Measurements from ENCODE around the gene AHI1.

Gene AHI1

DNA sequence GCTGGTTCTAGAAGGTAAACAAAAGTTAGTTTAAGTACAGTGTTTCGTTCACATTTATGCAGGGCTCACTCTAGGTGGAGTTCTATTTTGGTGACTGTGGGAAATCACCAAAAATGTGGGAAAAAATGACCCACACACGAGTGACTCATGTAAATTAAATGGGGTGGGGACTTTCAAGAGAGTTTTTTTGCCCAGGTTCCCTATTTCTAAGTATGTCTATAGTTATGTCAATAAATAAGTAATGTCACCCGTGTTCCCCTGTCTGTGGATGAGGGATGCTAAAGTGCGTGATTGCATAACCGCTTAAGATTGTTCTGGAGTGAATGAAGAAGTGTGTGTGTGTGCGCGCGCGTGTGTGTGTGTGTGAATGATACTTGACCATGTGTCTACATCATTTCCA lies 247.3 kb downstream of the AHI1 start:
- TF ChIP-seq, protein P1, sequence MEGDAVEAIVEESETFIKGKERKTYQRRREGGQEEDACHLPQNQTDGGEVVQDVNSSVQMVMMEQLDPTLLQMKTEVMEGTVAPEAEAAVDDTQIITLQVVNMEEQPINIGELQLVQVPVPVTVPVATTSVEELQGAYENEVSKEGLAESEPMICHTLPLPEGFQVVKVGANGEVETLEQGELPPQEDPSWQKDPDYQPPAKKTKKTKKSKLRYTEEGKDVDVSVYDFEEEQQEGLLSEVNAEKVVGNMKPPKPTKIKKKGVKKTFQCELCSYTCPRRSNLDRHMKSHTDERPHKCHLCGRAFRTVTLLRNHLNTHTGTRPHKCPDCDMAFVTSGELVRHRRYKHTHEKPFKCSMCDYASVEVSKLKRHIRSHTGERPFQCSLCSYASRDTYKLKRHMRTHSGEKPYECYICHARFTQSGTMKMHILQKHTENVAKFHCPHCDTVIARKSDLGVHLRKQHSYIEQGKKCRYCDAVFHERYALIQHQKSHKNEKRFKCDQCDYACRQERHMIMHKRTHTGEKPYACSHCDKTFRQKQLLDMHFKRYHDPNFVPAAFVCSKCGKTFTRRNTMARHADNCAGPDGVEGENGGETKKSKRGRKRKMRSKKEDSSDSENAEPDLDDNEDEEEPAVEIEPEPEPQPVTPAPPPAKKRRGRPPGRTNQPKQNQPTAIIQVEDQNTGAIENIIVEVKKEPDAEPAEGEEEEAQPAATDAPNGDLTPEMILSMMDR (IDR thresholded peaks at IDR 0.05), result no peak

DNA sequence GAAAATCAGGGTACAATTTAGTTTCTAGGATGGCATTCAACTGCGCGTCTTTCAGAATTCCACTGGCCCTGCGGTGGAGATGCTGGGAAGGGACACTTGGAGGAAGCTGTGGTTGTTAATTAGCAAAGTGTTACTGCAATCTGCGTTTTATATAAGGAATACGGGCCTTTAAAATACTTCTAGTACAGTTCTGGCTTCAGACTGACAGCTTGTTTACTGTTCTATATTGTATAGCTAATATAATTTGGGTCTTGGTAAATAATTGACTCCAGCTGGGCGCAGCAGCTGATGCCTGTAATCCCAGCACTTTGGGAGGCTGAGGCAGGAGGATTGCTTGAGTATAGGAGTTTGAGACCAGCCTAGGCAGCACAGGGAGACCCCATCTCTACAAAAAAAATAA lies 252.7 kb downstream of the AHI1 start:
- TF ChIP-seq, protein P1 (IDR thresholded peaks at IDR 0.05), result no peak

DNA sequence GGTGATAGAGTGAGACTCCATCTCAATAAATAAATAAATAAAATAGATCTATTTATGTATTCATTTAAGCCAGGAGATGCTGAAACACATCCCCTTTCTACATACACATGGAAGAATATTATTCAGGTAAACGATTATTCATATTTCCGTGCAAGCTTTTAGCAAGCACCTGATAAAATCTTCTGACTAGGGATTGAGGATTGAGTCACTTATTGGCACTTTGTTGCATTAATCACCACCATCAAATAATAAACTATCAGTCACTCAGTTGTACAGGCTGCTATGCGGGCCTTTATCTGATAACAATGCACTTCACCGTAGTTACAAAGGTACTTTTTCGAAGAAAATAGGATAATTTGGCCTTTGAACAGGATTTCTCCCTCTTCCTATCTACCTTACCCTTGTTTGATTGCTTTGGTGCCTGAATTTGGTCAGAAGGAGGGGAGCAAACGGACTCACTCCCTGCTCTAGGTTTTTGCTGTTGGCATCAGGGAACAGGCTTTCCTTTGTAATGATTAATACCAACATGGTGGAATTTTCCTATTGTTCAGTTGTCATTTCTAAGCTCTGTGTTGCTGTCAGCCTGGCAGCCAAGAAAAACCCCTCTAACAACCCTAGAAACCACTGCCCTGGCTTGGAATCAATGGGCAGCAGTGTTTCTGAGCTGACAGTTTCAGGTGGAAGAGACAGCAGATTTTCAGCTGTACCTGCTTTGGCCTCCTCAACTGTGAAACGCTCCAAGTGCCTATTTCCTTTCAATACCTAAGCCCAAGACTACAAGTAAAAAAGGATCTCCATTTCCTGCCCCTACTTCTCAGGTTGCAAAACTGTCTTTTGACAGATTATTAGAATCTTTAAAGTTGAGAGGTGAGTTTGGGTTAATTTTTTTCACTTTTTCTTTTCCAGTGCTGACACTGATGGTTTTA lies 253.4 kb downstream of the AHI1 start:
- TF ChIP-seq, protein P1 (IDR thresholded peaks at IDR 0.05), result no peak

DNA sequence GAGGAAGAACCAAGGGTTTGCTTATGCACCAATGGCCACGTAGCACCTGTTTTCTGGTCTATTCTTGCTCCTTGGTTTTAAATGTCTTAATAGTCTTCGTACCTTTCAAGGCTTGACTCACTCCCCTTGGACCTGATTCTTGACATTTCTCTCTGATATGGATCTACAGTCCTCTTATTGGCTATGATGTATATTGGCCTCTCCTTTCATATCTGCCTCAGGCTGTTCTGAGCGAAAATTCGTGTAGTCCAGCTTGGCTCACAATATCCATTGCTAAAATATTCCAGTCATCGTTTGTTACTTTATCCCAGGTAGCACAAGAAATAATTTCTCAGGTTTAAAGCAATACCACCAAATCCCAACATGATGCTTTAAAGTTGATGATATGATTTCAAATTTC lies 256.8 kb downstream of the AHI1 start:
- TF ChIP-seq, protein P1 (IDR thresholded peaks at IDR 0.05), result no peak

DNA sequence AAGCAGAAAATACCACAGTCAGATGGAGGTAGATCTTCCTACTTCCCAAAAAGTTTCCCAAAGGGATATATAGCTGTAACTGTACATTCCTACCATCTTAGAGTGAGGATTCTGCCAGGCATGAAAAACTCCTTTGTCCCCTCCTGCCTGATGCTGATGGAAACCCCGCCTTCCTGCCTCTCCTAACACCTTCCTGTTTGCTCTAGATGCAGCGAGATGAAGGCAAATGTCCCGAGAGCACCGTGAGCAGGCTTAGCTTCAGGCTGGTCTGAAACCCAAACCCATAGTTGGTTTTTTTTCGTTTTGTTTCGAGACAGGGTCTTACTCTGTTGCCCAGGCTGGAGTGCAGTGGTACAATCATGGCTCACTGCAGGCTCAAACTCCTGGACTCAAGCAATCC lies 260.8 kb downstream of the AHI1 start:
- TF ChIP-seq, protein P1 (IDR thresholded peaks at IDR 0.05), result no peak

DNA sequence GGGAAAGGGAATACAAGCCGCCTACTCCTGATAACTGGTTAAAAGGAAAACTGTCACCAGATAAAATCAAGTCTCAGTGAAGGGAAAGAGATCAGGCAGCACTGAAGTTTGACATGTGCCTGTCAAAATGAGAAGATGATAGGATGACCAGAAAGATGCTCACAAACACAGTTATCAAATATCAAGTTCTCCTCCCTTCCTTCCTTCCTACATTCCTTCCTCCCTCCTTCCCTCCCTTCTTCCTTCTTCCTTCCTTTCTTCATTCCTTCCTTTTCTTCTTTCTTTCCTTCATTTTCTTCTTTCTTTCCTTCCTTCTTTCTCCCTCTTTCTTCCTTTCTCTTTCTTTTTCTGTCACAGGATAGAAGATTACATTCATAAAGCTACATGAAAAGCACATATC lies 261.2 kb downstream of the AHI1 start:
- TF ChIP-seq, protein P1 (IDR thresholded peaks at IDR 0.05), result no peak

DNA sequence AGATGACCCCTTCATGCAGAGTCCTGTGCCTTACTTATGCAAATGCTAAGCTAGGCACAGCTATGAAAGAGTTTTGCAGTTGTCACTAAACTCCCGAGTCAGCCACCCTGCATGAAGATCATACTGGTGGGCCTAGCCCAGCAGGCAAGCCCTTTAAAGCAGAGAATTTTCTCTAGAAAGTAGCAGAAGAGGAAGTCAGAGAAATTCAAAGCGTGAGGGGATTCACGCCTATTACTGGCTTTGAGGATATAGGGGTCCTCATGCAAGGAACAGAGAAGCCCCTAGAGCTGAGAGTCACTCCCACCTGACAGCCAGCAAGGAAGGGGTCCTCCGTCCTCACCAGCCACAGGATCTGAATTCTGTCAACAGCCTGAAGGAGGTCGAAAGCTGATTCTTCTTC lies 261.8 kb downstream of the AHI1 start:
- TF ChIP-seq, protein P1 (IDR thresholded peaks at IDR 0.05), result no peak

DNA sequence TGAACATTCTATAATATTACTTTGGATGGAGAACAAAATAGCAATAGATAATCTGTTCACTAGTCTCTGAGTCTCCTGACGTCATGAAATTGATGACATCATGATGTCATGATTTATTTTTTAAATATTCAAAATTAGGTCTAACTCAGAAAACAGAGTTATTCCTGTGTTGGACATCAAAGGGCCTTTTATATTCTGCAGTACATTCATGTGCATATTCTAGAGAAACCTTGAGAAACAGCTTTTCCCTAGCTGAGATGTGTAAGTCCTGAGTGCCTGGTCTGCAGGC lies 263.1 kb downstream of the AHI1 start:
- TF ChIP-seq, protein P1 (IDR thresholded peaks at IDR 0.05), result no peak

Data from LNCAP (cell line).